ENCODE measurements around the gene TUBA1C. TPM values are rescaled to one million over a fixed set of nuclear protein-coding genes. Genes with fewer than 3 reads are reported as not detected.

The TUBA1C gene
- total and polyA plus RNA-seq, 2 of the 8 experiments (the other 6 are each of a cell fraction or from before 2014, with no cell fraction given) = 504 to 3,101 TPM

GRCh38 chr12:49272790-49273725 lies 8.2 kb downstream of the TUBA1C start (continued):
- TF ChIP-seq NANOG (IDR thresholded peaks at IDR 0.05; ENCODE audit: insufficient read depth, low read depth, low read length, poor library complexity, severe bottlenecking) (no peak), POLR2A (IDR thresholded peaks at IDR 0.05; ENCODE audit: control extremely low read depth in 1 of 2, low read depth in 2 of 2, low read length in 2 of 2) (no peak), RXRA (IDR thresholded peaks at IDR 0.05; ENCODE audit: insufficient read depth, low read depth, low read length) (no peak), SP1 (IDR thresholded peaks at IDR 0.05; ENCODE audit: low read depth, low read length) (no peak), CBX5 (IDR thresholded peaks at IDR 0.05; ENCODE audit: low read depth, low read length) (no peak), EGR1 (IDR thresholded peaks at IDR 0.05; ENCODE audit: borderline replicate concordance, low read depth, low read length) (no peak), TAF1 (IDR thresholded peaks at IDR 0.05; ENCODE audit: low read depth, low read length) (no peak)
- TF ChIP-seq, protein P1, sequence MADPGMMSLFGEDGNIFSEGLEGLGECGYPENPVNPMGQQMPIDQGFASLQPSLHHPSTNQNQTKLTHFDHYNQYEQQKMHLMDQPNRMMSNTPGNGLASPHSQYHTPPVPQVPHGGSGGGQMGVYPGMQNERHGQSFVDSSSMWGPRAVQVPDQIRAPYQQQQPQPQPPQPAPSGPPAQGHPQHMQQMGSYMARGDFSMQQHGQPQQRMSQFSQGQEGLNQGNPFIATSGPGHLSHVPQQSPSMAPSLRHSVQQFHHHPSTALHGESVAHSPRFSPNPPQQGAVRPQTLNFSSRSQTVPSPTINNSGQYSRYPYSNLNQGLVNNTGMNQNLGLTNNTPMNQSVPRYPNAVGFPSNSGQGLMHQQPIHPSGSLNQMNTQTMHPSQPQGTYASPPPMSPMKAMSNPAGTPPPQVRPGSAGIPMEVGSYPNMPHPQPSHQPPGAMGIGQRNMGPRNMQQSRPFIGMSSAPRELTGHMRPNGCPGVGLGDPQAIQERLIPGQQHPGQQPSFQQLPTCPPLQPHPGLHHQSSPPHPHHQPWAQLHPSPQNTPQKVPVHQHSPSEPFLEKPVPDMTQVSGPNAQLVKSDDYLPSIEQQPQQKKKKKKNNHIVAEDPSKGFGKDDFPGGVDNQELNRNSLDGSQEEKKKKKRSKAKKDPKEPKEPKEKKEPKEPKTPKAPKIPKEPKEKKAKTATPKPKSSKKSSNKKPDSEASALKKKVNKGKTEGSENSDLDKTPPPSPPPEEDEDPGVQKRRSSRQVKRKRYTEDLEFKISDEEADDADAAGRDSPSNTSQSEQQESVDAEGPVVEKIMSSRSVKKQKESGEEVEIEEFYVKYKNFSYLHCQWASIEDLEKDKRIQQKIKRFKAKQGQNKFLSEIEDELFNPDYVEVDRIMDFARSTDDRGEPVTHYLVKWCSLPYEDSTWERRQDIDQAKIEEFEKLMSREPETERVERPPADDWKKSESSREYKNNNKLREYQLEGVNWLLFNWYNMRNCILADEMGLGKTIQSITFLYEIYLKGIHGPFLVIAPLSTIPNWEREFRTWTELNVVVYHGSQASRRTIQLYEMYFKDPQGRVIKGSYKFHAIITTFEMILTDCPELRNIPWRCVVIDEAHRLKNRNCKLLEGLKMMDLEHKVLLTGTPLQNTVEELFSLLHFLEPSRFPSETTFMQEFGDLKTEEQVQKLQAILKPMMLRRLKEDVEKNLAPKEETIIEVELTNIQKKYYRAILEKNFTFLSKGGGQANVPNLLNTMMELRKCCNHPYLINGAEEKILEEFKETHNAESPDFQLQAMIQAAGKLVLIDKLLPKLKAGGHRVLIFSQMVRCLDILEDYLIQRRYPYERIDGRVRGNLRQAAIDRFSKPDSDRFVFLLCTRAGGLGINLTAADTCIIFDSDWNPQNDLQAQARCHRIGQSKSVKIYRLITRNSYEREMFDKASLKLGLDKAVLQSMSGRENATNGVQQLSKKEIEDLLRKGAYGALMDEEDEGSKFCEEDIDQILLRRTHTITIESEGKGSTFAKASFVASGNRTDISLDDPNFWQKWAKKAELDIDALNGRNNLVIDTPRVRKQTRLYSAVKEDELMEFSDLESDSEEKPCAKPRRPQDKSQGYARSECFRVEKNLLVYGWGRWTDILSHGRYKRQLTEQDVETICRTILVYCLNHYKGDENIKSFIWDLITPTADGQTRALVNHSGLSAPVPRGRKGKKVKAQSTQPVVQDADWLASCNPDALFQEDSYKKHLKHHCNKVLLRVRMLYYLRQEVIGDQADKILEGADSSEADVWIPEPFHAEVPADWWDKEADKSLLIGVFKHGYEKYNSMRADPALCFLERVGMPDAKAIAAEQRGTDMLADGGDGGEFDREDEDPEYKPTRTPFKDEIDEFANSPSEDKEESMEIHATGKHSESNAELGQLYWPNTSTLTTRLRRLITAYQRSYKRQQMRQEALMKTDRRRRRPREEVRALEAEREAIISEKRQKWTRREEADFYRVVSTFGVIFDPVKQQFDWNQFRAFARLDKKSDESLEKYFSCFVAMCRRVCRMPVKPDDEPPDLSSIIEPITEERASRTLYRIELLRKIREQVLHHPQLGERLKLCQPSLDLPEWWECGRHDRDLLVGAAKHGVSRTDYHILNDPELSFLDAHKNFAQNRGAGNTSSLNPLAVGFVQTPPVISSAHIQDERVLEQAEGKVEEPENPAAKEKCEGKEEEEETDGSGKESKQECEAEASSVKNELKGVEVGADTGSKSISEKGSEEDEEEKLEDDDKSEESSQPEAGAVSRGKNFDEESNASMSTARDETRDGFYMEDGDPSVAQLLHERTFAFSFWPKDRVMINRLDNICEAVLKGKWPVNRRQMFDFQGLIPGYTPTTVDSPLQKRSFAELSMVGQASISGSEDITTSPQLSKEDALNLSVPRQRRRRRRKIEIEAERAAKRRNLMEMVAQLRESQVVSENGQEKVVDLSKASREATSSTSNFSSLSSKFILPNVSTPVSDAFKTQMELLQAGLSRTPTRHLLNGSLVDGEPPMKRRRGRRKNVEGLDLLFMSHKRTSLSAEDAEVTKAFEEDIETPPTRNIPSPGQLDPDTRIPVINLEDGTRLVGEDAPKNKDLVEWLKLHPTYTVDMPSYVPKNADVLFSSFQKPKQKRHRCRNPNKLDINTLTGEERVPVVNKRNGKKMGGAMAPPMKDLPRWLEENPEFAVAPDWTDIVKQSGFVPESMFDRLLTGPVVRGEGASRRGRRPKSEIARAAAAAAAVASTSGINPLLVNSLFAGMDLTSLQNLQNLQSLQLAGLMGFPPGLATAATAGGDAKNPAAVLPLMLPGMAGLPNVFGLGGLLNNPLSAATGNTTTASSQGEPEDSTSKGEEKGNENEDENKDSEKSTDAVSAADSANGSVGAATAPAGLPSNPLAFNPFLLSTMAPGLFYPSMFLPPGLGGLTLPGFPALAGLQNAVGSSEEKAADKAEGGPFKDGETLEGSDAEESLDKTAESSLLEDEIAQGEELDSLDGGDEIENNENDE (IDR thresholded peaks at IDR 0.05; ENCODE audit: insufficient replicate concordance, low read length) = no peak

Measured in H1 (cell line).